GM19372 (cell line): Measurements from ENCODE around the gene ALDOB.
"Not testable (repeated sequence)": the region's sequence is repeated elsewhere in the genome, so short reads cannot be mapped to it uniquely, and the experiment has no call there.

Source experiments
- ATAC-seq: cut with Tn5 transposase; IDR thresholded peaks from one replicate; pipeline ENCODE4 v1.9.1; 2021; ENCODE audit warnings: mild to moderate bottlenecking, low read depth, moderate library complexity; ENCODE audit not compliant: unreplicated experiment

ALDOB gene

DNA sequence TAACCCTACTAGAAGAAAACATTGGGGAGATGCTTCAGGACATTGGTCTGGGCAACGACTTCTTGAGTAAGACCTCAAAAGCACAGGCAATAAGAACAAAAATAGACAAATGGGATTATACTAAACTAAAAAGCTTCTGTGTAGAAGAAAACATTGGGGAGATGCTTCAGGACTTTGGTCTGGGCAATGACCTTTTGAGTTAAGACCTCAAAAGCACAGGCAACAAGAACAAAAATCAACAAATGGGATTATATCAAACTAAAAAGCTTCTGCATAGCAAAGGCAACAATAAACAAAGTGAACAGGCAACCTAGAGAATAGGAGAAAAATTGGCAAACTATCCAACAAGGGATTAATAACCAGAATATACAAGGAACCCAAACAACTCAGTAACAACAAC lies 40.9 kb downstream of the ALDOB start:
- no peak for ATAC-seq

DNA sequence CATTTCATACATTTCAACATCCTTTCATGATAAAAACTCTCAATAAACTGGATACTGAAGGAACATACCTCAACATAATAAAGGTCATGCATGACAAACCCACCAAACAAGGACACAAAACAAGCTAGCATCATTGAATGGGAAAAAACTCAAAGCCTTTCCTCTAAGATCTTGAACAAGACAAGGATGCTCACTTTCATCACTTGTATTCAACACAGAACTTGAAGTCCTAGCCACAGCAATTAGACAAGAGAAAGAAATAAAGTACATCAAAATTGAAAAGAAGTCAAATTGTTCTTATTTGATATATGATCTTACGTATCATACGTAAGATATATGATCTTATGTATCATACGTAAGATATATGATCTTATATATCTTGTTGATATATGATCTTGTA lies 42.4 kb downstream of the ALDOB start:
- no peak for ATAC-seq

DNA sequence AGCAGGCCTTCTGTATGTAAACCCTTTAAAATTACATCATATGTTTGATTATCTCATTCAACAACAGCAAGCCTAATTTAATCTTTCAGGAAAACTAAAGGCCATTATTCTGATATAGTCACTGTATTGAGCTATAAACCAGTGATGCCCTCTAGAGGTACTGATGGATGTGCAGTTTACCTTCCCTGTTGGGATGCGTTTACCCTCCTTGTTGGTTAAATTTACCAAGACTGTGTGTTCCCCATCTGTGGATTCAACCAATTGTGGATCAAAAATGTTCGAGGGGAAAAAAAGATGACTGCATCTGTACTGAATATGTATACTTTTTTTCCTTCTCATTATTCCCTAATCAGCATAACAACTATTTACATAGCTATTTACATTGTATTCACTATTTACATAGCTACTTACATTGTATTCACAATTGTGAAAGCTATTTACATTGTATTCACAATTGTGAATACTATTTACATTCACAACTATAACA lies 47.0 kb downstream of the ALDOB start:
- no peak for ATAC-seq

DNA sequence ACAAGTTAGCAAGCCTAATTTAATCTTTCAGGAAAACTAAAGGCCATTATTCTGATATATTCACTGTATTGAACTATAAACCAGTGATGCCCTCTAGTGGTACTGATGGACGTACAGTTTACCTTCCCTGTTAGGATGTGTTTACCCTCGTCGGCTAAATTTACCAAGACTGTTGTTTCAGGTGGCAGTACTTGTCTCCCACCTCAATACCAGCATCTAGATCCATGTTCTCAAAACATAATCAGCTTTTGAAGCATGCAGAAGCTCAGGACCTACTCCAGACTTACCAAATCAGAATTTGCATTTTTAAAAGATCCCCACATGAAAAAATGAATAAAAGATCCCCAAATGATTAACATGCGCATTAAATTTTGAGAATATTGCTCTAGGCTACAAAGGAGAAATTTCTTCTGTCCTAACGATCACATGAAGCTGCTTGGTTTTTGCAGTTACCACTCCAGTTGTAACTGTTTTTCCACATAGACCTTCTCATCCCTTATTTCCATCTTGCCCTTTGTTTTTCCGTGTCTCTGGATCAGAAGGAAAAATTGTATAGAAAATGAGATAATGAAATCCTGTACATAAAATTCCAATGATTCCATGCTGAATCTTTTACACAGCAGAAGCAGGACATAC lies 47.6 kb downstream of the ALDOB start:
- no peak for ATAC-seq

DNA sequence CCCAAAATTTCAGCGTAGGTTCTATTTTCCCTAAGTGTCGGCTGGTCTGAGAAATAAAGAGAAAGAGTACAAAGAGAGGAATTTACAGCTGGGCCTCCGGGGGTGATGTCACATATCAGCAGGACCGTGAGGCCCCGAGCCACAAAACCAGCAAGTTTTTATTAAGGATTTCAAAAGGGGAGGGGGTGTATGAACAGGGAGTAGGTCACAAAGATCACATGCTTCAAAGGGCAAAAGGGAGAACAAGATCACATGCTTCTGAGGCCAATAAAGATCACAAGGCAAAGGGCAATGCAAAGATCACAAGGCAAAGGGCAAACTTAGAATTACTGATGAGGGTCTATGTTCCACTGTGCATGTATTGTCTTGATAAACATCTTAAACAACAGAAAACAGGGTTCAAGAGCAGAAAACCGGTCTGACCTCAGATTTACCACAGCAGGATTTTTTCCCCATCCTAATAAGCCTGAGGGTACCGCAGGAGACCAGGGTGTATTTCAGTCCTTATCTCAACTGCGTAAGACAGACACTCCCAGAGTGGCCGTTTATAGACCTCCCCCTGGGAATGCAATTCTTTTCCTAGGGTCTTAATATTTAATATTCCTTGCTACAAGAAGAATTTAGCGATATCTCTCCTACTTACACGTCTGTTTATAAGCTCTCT lies 50.6 kb downstream of the ALDOB start, which contains the start of gene BAAT:
TSS of gene BAAT (minus strand) at position 134 of the 664 bp plus-strand sequence. CDS start 13,602 bp downstream, outside the sequence.
- ATAC-seq: not testable (repeated sequence)

DNA sequence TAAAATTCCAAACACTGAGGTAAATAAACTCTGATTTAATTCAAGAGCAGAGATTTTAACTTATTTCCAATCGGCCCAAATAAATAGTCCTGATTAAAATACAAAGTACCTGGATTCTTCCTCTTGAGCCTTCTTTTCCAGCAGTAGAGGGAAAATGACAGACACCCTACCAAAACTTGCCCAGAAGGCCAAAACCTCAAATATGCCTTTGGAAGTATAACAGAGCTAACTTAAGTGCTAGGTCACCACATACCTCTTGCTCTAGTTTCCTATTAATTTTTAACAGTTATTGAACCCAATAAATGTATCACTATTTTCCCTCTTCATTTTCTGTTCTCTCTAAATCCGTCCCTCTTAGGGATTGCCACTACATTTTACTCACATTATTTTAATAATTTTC lies 52.2 kb downstream of the ALDOB start:
- ATAC-seq: no peak

DNA sequence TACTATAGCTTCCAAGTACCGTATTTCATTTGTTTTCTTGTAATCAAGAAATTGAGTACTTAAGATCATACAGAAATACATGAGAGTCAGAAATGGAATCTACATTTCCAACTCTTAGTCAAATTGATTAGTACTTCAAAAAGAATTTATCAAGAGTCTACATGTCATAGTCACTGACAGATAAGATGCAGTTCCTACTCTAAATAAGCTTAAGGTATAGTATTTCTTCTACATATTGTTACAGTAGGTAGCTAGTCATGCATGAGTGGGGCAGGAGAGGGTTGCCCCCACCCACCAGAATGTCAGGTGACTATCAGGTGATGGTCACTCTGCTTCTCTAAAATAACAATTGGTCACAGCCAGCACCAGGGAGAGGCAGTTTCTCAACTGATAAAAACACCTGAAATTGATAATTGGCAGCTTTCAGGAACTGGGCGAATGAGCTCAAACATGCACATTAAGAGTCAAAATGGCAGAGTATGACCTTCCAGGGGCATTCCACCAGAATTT lies 53.7 kb downstream of the ALDOB start:
- no peak for ATAC-seq

DNA sequence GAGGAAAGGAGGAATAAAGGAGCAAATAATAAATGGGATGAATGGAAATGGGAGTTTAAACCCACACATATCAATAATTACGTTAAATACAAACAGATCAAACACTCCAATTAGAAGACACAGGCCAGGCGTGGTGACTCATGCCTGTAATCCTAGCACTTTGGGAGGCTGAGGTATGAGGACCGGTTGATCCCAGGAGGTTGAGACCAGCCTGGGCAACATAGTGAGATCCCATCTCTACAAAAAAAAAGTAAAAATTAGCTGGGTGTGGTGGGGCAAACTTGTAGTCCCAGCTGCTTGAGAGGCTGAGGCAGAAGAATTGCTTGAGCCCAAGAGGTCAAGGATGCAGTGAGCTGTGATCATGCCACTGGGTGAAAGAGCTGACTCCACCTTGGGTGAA lies 54.5 kb downstream of the ALDOB start:
- ATAC-seq: no peak

DNA sequence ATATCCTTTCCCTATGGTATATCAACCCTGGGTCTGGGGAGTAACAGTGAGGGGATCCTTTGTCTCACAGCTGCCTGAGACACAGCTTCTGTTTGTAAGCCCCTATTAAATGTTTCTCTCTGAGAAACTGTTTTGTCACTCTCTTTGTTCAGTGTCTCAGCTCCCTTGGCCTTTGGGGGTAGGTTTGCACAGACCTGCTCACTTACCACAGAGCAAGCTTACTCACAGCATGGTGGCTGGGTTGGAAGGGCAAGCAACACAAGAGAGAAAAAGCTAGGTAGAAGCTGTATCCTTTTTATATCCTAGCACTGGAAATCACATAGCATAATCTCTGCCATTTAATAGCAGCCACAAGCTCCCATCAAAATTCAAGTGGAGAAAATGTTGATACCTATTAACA lies 55.3 kb downstream of the ALDOB start:
- no peak for ATAC-seq

DNA sequence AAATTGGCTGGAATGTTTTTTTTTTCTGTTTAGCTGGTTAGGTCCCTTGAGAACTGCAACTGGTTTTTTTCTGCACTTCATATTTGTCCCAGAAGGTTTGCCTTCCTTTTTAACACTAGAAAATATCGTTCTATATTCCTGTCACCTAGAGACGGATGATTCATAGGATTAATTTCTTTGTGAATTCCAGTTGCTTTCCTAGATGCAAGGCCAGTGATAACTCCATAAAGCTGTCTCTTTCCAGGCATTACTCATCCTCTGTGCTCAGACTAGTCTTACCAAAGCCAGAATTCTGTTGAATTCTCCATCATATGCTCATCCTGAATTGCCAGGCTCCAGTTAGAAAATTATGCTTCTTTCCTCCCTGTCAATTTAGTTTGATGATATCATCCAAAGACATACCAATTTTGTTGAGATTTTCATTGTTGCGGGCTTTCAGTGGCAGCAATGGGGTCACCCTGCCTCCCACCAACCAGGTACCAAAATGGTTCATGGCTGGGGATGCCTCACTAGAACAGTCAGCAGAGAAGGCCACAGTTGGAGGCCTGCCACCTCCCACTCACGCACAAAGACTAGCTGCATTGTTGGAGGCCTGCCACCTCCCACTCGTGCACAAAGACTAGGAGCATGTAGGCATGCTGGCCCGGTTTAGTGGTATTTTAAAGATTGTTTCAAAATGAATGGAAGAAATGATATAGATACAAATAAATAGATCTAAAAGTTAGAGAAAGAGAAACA lies 59.3 kb downstream of the ALDOB start:
- ATAC-seq: no peak

DNA sequence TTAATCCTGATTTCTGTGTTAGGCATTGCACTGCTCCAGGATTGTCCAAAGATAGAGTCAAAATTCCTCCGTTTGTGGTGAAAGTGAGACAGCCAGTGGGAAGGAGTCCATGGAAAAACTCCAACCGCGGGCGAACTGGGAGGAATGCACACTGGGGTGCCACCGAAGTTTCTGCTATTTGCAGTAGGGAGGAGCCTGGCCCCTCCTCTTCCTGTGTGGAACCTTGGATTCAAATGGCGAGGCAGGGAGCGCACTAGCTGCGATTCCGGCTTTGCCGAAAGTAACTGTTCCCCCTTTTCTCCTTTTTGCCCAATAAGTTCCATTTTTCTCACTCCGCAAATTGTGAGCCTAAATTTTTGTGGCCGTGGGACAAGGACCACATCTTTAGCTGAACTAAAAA lies 60.0 kb downstream of the ALDOB start:
- ATAC-seq: no peak

DNA sequence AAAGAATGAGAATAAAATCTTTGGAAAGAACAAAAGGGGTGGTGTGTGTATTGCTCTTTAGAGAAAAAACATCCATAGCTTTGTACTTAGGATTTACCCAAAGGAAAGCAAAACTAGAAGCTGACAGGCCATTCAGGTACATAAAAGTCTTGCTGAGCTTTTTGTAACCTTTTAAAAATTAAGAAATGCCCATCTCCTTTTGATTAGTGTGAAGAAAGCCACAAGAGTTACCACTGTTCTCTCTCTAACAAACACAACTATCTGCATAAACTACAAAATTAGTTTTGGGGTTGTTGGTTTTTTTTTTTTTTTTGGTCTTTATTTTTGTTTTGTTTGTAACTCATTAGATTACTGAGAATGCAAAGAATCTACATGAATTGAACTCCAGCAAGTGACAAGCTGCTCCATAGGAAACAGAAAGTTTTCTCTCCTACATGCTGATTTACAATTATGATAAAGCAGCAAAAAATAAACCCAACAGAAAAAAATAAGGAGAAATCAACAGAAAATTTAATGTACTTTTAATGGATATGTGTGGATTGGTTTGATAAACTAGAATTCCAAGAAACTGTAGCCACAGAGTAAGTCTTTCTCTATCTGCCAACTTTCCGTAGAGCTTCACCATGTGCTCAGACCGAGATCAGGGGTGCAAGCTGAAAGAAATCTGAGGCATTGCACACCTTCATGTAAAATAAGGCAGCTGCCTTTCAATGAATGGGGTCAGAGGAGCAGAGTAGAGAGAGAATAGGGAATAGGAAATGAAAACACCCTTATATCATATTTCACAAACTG lies 63.1 kb downstream of the ALDOB start:
- ATAC-seq: no peak

DNA sequence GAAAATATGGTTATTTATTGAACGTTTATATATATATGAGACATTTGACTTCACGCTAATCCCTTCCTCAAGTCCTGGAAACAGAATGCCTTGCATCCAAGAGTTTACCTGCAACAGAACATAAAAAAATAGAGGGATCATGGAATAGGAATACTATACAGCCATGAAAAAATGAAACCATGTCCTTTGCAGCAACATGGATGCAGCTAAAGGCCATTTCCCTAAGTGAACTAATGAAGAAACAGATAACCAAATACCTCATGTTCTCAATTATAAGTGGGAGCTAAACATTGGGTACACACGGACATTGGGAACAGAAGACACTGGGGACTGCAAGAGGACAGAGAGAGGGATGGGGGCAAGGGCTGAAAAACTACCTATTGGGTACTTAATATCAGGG lies 63.8 kb downstream of the ALDOB start:
- ATAC-seq: no peak
